Activated CD4-positive, alpha-beta T cell treated with anti-CD3 and anti-CD28 coated beads, Interleukin-2, amount 50 U/mL, for 16 hours (primary cell): ENCODE measurements around the gene C19orf85.
A peak's percentile ranks its signal among the peaks of the same experiment; 100 is the strongest.
"Not testable (repeated sequence)": the region's sequence is repeated elsewhere in the genome, so short reads cannot be mapped to it uniquely, and the experiment has no call there.

ENCODE experiments used
- DNase-seq: peaks from one replicate; pipeline ENCODE4 v3.0.0-alpha.2; 2020

C19orf85 gene

DNA sequence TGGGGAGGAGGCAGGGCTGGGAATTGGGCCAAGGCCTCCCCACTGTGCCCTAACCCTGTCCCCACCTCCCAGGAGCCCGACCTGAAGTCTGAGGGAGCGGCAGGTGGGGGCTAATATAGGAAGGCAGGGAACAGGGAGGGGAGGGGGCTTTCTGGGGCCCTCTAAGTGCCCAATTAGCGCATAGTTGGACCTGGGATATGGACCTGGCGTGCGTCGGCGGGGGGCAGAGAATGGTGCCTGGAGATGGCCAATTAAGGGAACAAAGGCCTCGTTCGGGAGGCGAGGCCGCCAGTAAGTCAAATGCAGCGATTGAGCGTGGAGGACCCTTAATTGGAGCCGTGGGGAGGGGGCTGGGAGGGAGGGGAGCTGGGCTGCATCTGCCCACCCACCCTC lies at the start of gene C19orf85:
Gene C19orf85, minus strand, starts transcription at position 90 of the 393 bp plus-strand sequence. CDS start 197 bp downstream, outside the sequence.
- no peak for DNase-seq

DNA sequence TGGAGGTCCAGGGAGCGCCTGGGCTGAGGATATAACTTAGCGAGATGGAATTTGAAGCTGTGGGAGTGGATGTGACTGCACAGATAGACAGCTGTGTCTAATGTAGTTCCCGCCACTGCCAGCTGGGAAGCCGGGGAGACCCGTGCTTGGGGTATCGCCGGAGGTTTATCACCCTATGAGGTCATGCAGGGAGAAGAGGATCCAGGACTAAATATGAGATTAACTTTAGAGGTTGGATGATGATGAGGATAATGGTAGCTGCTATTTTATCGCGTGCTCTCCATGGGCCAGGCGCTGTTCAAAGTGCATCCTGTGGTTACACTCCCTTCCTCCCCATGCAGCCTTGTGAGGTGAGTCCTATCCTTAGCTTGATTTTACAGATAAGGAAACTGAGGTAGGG lies 43.6 kb upstream of the C19orf85 start:
- no peak for DNase-seq

DNA sequence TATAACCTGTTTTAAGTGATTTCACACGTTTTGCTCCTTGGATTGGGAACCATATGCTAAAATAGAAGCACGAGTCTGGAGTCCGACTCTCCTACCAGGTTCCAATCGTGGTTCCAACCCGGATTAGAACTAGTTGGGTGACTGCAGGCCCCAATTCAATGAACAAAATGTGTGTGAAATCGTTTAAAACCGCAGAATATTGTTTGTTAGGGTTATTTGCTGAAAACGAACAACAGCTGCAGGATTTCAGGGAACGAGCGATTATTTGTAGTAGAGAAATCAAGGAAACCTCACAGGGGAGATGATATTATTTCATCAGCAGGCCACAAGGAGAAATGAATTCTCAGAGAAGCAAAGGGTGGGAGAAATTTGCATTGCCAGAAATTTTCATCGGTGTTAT lies 40.4 kb upstream of the C19orf85 start:
- DNase-seq = no peak

DNA sequence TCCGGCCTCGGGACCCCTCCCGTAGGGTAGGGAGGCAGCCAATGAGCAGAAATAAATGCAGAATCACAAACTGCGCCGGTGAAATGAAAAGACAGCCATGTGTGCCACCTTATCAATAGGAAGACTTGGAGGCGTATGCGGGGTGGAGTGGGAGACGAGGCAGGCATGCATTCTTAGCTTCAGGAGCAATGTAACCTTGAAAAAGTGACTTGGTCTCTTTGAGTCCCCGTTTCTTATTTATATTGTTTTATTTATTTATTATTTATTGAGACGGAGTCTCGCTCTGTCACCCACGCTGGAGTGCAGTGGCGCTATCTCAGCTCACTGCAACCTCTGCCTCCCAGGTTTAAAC lies 39.7 kb upstream of the C19orf85 start:
- no peak for DNase-seq

DNA sequence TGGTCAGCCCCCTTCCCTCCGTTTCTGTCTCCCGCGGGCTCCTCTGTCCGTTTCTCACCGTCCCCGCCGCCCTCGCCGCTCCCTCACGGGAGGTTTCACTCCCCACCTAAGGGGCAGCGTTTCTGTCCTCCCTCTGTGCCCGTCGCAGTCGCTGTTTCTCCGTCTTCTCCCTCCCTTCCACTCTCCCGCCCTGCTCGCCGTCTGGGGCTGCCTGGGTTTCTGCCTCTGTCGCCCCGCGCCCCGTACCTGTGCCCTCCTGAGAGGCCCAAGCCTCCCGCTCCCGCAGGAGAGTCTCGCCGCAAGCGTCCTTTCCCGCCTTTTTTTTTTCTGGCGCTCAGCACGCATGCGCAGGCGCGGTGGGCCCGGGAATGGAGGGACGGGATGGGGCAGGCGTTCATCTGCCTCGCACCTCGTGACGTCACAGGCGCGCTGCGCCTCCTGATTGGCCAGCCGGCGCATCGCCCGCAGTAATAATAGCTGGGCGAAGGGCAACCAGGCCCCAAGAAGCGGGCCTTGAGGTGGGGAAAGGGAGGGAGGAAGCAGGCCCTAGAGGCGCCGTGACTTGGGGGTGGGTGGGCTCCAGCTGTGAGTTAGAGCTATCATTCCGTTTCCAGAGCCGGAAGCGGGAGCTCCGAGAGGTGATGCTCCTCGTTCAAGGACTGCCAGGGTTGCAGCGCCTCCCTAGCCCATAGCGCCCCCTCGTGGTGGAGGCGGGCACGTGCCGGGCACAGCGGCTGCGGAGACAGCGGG lies 39.1 kb upstream of the C19orf85 start:
- DNase-seq = peak; percentile 94

DNA sequence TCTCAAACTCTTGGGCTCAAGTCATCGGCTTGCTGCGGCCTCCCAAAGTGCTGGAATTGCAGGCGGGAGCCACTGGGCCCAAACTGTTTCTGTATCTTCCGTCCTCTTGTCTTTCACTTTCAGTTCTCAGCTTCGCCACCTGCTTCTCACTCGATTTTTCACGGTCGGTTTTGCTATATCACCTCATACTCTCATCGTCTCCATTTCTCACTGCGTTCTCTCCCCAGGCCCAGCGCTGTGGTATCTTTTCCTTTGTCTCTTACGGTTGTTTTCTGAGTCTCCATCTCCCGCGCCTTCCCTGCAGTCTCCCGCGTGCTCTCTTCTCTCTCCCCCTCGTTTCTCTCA lies 38.6 kb upstream of the C19orf85 start:
- DNase-seq = no peak

DNA sequence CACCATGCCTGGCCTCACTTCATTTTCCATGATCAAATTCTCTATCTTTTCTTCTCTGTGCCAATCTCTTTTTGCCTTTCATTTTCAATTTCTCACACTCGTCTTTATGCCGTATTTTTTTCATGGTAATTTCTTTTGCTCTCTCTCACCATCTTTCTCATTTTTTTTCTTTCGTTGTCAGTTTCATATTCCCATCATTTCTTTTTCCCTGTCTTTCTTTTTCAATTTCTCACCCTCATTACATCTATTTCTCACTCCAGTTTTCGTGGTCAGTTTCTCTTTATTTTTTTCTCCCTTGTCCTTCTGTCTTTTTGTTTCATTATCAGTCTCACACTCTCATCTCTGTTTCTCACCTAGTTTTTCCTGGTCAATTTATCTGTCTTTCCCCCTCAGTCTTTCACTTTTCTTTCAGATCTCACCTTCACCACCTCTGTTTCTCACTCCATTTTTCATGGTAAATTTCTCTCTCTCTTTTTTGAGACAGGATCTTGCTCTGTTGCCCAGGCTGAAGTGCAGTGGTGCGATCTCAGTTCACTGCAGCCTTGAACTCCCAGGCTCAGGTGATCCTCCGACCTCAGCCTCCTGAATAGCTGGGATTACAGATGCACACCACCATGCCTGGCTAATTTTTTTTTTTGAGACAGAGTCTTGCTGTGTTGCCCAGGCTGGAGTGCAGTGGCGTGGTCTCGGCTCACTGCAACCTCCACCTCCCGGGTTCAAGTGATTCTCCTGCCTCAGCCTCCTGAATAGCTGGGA lies 37.8 kb upstream of the C19orf85 start:
- DNase-seq = no peak

DNA sequence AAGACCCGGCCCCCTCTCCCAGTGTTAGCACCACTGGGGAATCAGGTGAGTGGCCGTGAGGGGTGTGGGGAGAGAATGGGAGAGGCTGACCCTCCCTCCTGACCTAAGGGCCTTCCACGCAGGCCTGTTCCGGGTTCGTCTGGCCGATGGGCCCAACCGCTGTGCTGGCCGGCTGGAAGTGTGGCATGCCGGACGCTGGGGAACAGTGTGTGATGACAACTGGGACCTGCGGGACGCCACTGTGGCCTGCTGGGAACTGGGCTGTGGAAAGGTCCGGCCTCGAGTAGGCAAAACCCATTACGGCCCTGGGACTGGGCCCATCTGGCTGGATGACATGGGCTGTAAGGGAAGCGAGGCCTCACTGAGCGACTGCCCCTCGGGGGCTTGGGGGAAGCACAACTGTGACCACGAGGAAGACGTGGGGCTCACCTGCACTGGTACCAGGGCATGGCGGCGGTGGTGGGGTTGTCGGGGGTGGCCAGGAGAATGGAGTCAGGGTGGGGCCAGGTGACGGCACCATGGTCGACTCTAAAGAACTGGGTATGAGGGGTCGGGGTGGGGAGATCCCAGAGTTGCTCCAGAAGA lies 35.9 kb upstream of the C19orf85 start:
- DNase-seq = no peak

DNA sequence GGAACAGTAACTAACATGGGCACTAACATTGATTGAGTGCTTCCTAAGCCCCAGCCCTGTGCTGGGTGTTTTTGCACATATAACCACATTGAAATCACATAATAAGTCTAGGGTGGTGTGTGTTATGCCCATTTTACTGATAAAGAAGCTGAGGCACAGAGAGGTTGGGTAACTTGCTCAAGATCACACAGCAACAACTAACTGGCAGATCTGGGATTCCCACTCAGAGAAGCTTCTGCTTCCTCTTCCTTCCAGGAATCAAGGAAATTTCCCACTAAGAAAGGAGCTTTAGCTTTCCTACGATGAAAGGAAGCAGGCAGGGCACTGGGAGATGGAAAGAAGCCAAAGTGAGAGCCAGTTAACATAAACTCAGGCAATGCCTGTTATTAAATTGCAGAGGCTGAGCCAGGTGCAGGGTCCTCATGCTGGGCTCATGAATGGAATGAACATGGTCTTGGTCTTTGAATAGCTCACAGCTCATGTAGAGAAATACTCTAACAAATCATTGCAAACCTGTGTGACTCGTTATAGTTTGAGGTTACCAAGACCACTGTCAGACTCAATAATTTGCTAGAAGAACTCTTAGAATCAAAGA lies 33.8 kb upstream of the C19orf85 start:
- no peak for DNase-seq

DNA sequence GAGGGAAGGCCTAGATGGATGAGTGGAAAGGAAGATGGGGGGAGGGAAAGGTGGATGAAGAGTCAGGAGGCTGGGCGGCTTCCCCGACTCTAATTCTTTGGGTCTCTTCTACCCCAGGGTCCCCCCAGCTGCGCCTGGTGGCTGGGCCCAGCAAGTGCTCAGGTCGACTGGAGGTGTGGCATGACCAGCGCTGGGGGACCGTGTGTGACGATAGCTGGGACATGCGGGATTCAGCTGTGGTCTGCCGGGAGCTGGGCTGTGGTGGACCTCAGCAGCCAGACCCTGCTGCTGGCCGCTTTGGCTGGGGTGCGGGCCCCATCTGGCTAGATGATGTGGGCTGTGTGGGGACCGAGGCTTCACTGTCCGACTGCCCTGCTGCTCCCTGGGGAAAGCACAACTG lies 33.2 kb upstream of the C19orf85 start:
- no peak for DNase-seq

DNA sequence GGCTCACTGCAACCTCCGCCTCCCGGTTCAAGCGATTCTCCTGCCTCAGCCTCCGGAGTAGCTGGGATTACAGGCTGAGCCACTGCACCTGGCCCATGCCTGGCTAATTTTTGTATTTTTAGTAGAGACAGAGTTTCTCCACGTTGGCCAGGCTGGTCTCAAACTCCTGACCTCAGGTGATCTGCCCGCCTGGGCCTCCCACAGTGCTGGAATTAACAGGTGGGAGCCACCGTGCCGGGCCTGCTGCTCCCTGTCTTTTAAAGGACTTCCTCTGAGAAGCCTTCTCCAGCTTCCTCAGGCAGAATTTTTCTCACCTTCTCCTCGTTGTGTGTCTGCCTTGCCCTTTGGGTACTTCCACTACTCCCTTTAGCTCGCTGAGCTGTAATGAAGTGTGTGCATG lies 32.3 kb upstream of the C19orf85 start:
- DNase-seq = not testable (repeated sequence)

DNA sequence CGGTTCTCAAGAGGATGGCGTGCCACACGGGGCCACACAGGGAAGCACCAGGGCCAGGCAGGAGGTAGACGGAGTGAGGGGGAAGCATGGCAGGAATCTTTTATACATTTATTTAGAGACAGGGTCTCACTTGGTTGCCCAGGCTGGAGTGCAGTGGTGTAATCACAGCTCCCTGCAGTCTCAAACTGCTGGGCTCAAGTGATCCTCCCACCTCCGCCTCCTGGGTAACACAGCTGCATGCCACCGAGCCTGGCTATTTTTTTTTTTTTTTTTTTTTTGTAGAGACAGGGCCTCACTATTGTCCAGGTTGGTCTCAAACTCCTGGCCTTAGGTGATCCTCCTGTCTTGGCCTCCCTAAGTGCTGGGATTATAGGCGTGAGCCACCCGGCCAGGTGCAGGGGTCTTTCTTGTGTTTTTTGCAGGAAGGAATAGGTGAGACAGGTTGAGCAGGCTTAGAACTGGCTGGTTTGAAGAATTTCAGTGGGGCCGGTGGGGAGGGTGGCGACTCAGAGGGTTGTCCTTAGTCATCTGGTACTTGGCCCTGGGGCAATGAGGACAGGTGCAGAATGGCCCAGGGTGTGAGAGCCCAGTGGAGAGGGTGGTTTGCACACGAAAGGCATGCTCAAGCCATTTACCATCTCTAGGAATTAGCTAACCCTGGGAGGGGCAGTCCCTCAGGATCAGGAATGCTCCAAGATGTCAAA lies 31.2 kb upstream of the C19orf85 start:
- no peak for DNase-seq

DNA sequence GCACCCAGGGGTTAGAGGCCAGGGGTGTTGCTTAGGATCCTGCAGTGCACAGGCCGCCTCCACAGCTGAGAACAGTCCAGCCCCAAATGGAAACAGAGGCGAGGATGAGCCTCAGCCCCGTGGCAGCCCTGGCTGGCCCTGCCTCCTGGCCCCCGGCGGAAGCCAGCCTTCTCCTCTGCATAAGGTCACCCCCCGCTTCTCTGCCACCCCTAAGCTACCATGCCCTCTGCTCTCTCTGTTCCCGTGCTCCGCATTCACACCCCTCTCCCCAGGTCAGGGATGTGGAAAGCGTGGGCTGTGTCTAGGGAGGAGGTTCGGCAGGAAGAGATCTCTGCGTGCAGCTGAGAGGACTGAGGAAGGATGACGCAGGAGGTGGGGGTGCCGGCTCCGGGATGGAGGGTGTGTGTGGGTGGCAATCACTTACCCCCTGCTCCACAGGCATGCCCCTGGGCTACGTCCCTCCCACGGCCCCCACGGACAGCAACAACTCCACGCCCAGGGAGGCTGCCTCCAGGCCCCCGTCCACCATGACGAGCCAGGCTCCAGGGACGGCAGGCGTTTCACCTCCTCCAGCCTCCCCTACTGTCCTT lies 29.7 kb upstream of the C19orf85 start:
- no peak for DNase-seq

DNA sequence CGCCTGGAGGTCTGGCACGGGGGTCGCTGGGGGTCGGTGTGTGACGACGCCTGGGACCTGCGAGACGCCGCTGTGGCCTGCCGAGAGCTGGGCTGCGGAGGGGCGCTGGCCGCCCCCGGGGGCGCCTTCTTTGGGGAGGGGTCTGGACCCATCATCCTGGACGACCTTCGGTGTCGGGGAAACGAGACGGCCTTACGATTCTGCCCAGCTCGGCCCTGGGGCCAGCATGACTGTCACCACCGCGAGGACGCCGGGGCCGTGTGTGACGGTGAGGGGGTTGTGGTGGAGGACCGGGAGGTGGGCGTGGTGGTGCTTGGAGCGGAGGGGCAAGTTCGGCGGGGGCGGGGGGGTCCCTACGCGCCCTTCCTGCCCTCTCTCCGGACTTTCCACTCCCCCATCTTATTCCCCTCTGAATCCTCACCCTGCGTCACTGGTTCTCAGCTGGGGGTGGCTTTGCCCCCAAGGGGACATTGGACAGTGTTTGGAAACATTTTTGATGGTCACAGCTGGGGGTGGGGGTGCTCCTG lies 29.2 kb upstream of the C19orf85 start:
- no peak for DNase-seq

DNA sequence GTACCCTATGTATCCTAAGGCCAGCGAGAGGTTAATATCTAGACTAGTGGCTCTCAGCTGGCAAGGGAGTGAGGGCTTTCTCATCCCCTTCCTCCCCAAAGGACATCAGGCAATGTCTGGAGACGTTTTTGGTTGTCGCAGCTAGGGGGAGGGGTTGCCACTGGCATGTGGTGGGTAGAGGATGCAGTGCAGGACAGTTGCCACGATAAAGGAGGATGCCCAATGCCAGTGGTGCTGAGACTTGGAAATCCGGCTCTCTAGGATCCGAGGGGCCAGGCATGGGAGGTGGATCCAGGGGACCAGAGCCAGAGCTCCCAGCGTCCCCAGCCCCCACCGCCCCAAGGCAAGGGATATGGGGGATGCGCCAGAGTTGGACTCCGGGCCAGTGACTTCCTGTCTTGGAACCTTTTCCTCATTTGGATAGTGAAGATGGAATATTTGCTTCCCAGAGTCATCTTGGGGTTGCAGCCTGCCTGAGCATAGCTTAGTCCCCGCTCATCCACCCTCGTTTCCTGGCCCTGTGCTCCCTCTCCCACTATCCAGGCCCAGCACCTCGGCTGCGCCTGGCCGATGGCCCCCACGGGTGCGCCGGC lies 28.6 kb upstream of the C19orf85 start:
- DNase-seq = no peak

DNA sequence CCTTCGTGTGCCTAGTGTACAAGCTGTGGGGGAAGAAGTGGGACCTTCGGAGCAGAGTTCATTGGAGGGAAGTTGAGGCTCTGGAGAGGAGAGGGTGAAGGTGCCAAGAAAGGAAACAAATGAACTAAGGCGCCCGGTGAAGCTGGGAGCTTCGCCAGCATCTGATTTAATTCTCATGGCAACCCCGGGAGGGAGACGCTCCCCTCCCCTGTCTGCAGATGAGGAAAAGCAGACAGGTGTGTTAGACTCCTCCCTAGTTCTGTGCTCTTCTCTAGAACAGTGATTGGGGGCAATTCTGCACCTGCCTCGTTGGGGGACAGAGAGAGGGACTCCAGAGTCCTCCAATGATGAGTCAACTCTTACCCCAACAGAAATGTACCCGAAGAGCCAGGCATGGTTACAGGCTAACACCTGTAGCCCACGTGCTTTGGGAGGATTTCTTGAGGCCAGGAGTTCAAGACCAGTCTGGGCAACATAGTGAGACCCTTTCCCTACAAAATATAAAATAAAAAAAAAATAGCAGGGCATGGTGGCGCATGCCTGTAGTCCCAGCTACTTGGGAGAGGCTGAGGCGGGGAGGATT lies 27.9 kb upstream of the C19orf85 start:
- DNase-seq = no peak

DNA sequence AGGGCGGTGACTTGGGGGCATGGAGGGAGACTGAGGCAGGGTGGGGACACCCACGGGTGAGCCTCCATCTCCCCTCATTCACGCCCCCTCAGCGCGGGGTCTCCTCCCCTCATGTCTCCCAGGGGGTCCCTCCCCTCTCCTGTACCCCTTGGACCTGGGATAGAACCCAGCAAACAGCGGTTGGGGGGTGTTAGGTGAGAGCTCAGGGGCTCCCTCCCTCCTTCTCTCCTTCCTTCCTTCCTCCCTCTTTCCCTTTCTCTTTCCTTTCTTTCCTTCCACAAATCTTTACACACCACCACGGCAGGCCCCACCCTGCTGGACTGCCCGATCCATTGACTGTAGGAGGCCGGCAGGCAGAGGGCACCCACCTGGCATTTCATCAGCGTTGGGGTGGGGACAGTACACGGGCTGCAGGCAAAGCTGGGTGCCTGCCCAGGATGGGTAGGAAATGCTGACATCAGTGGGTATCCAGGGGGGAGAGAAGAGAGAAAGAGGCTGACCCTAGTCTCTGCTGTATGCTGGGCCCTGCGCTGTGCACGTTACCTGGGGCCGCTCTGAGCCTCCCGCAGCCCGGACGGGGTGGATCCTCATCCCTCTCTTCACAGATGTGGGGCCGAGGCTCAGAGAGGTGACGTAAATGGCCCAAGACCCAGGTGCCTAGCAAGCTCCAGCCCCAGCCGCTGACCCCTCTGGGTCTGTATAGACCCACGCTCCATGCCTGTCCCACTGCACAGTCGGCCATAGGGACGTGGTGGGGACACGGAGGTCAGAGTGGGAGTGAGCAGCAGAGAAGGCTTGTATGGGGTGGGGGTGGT lies 27.2 kb upstream of the C19orf85 start:
- no peak for DNase-seq

DNA sequence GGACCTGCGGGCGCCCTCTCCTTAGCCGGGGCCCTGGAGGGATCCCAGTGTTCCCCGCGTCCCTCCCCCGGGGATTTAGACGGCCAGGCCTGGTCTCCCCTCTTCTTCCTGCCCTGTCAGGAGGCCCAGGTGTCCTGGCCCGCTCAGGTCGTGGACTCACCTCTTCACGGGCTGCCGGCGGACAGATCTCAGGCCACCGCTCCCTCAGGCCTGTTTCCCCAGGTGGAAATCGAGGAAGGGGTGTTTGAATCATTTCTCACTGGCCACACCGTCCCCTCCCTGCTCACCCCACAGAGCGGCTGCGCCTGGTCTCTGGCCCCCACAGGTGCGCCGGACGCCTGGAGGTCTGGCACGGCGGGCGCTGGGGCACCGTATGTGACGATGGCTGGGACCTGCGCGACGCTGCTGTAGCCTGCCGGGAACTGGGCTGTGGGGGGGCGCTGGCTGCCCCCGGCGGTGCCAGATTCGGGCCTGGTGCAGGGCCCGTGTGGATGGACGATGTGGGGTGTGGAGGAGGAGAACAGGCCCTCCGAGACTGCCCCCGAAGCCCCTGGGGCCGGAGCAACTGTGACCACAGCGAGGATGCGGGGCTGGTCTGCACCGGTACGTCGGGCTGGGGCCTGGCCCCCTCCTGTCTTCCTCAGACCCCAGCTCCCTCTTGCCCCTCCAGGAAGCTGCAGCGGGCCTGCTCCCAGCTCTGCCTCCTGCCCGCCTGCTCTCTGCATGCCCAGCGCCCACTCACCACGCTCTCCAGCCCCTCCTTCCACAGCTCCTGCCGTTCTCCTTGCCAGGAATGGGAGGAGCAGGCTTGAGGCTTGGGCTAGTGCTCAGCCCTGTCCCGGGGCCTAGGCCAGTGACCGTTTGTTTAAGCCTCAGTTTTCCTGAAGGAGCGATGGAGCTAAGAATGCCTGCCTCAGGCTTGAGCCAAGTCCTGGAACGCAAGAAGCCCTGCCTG lies 26.2 kb upstream of the C19orf85 start:
- no peak for DNase-seq

DNA sequence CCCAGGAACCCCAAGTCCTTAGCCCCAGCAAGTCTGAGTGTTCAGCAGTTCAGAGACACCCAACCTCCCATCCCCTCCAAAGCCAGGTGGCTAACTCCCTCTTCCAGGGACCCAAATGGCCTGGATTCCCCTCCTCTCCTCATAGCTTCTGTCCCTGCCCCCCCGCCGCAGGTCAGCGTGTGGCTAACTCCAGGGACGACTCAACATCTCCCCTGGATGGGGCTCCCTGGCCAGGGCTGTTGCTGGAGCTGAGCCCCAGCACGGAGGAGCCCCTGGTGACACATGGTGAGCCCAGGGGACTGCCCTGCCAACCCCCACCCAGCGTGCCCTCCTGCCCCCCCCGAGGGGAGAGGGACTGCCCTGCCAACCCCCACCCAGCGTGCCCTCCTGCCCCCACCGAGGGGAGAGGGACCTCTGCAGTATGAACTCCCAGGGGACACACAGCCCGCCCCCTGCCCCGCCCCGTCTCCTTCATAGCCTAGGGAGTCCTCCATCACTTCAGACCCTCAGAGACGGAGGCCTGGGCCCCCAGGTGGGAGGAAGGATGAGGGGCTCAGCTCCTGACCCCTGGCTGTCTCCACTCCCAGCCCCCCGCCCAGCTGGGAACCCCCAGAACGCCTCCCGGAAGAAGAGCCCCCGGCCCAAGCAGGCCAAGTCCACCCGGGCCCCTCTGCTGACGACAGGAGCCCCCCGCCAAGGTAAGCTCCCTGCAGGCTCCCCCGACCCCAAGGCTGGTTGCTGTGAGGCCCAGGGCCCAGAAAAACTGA lies 25.3 kb upstream of the C19orf85 start:
- no peak for DNase-seq
